SK-N-SH (cell line): ENCODE measurements around the gene KIF27. TPM values are rescaled to one million over a fixed set of nuclear protein-coding genes. Genes with fewer than 3 reads are reported as not detected.

Experiments used
- CHD2 ChIP-seq: fragments of 150-350 bp; IDR thresholded peaks from 2 replicates; pipeline ENCODE4 v1.6.1; 2018; ENCODE audit warnings: low read length; ENCODE audit not compliant: partially characterized antibody
- ELF1 ChIP-seq: IDR thresholded peaks from 2 replicates; pipeline ENCODE4 v1.4.0; 2012
- EP300 ChIP-seq, 2 experiments: IDR thresholded peaks; 2 replicates each; pipeline versions ENCODE4 v1.4.0 to v1.6.1; 2012; ENCODE audit warnings: borderline replicate concordance in 1 of 2, low read depth in 1 of 2, low read length in 1 of 2
- EZH2phosphoT487 ChIP-seq: fragments of 200-600 bp; sonication (generic); IDR thresholded peaks from 2 replicates; pipeline ENCODE4 v1.6.1; 2017; ENCODE audit warnings: low read depth, mixed run types, mild to moderate bottlenecking, antibody characterized with exemption, moderate library complexity, borderline replicate concordance
- FOSL2 ChIP-seq: IDR thresholded peaks from 2 replicates; pipeline ENCODE4 v1.4.0; 2012; ENCODE audit warnings: low read depth, mild to moderate bottlenecking, moderate library complexity, borderline replicate concordance
- FOXJ3 ChIP-seq: sonication (generic); formaldehyde crosslinking; IDR thresholded peaks from 2 replicates; pipeline ENCODE4 v1.5.1; 2020; ENCODE audit warnings: mild to moderate bottlenecking, missing genetic modification reagents
- GABPA ChIP-seq: IDR thresholded peaks from 2 replicates; pipeline ENCODE4 v1.4.0; 2012; ENCODE audit warnings: low read depth, mild to moderate bottlenecking
- GATA2 ChIP-seq: sonication (generic); formaldehyde crosslinking; IDR thresholded peaks from 2 replicates; pipeline ENCODE4 v1.5.0; 2020; ENCODE audit warnings: mild to moderate bottlenecking, missing genetic modification reagents
- JUND ChIP-seq: IDR thresholded peaks from 2 replicates; pipeline ENCODE4 v1.4.0; 2012
- MEF2A ChIP-seq: IDR thresholded peaks from 2 replicates; pipeline ENCODE4 v1.4.0; 2012; ENCODE audit warnings: low read depth, borderline replicate concordance
- MXI1 ChIP-seq: IDR thresholded peaks from 2 replicates; pipeline ENCODE4 v1.6.1; 2012; ENCODE audit warnings: mild to moderate bottlenecking, low read depth, low read length, improper control_type of control experiment
- NFIC ChIP-seq: IDR thresholded peaks from 2 replicates; pipeline ENCODE4 v1.4.0; 2012; ENCODE audit warnings: borderline replicate concordance
- NRF1 ChIP-seq: IDR thresholded peaks from 2 replicates; pipeline ENCODE4 v1.6.1; 2012; ENCODE audit warnings: low read depth, mild to moderate bottlenecking, low read length
- POLR2AphosphoS5 ChIP-seq: IDR thresholded peaks from 2 replicates; pipeline ENCODE4 v1.6.1; 2012; ENCODE audit warnings: low read depth, low read length
- RAD21 ChIP-seq: IDR thresholded peaks from 2 replicates; pipeline ENCODE4 v1.6.1; 2012; ENCODE audit warnings: mild to moderate bottlenecking, low read length
- RCOR1 ChIP-seq: fragments of 150-350 bp; IDR thresholded peaks from 2 replicates; pipeline ENCODE4 v1.6.1; 2017; ENCODE audit warnings: antibody characterized with exemption, low read length
- RFX5 ChIP-seq: IDR thresholded peaks from 2 replicates; pipeline ENCODE4 v1.6.1; 2012; ENCODE audit warnings: mild to moderate bottlenecking, improper control_type of control experiment, low read length
- SIN3A ChIP-seq: IDR thresholded peaks from 2 replicates; pipeline ENCODE4 v1.6.1; 2012; ENCODE audit warnings: low read depth, mild to moderate bottlenecking, low read length, moderate library complexity, borderline replicate concordance
- SMC3 ChIP-seq: IDR thresholded peaks from 2 replicates; pipeline ENCODE4 v1.6.1; 2012; ENCODE audit warnings: low read depth, low read length, improper control_type of control experiment
- YY1 ChIP-seq: IDR thresholded peaks from 2 replicates; pipeline ENCODE4 v1.4.0; 2012; ENCODE audit warnings: low read depth, mild to moderate bottlenecking
- polyA plus RNA-seq, 3 experiments: library from polyadenylated mRNA; depleted of rRNA; stranded (reverse); fragments of >200 nt; gene quantifications; 2 replicates each; pipeline ENCODE4 v1.2.3, GENCODE V29; 2012
- TF ChIP-seq, protein P1 (sequence below): fragments of 150-350 bp; IDR thresholded peaks from 2 replicates; pipeline ENCODE4 v1.6.1; 2016; ENCODE audit warnings: mild to moderate bottlenecking, low read depth, low read length
- TF ChIP-seq, protein P2 (sequence below): IDR thresholded peaks from 2 replicates; pipeline ENCODE4 v1.4.0; 2012; ENCODE audit warnings: low read depth, borderline replicate concordance
- TF ChIP-seq, protein P3 (sequence below): IDR thresholded peaks from 2 replicates; pipeline ENCODE4; 2012
- TF ChIP-seq, protein P4 (sequence below): IDR thresholded peaks from 2 replicates; pipeline ENCODE4 v1.4.0; 2012; ENCODE audit warnings: low read depth

KIF27 gene
- polyA plus RNA-seq, 1 of the 3 experiments (the other 2 are of a cell fraction), result 0.81 TPM

- TF ChIP-seq, protein P1, sequence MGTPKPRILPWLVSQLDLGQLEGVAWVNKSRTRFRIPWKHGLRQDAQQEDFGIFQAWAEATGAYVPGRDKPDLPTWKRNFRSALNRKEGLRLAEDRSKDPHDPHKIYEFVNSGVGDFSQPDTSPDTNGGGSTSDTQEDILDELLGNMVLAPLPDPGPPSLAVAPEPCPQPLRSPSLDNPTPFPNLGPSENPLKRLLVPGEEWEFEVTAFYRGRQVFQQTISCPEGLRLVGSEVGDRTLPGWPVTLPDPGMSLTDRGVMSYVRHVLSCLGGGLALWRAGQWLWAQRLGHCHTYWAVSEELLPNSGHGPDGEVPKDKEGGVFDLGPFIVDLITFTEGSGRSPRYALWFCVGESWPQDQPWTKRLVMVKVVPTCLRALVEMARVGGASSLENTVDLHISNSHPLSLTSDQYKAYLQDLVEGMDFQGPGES, result no peak
- TF ChIP-seq RCOR1 (no peak), ELF1 (peak; percentile 87), RAD21 (no peak), SMC3 (no peak), JUND (no peak), FOSL2 (no peak), GATA2 (no peak), NFIC (no peak), POLR2AphosphoS5 (peak; percentile 89), NRF1 (no peak), MXI1 (peak; percentile 75; the same call in 1 of the 2 replicates), CHD2 (peak; percentile 68), MEF2A (no peak), GABPA (peak; percentile 83), RFX5 (no peak), SIN3A (peak; percentile 50; the same call in 1 of the 2 replicates), EP300 (IDR thresholded peaks at IDR 0.05; ENCODE audit: borderline replicate concordance in 1 of 2, low read depth in 1 of 2, low read length in 1 of 2) (no peak), EZH2phosphoT487 (no peak), YY1 (0 out of 2 replicates have a peak, but pooled peaks have one; percentile 14), FOXJ3 (CRISPR knock-in tag) (peak; percentile 3; the same call in 1 of the 2 replicates)
- TF ChIP-seq, protein P2, sequence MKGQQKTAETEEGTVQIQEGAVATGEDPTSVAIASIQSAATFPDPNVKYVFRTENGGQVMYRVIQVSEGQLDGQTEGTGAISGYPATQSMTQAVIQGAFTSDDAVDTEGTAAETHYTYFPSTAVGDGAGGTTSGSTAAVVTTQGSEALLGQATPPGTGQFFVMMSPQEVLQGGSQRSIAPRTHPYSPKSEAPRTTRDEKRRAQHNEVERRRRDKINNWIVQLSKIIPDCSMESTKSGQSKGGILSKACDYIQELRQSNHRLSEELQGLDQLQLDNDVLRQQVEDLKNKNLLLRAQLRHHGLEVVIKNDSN, result no peak
- TF ChIP-seq, protein P3, sequence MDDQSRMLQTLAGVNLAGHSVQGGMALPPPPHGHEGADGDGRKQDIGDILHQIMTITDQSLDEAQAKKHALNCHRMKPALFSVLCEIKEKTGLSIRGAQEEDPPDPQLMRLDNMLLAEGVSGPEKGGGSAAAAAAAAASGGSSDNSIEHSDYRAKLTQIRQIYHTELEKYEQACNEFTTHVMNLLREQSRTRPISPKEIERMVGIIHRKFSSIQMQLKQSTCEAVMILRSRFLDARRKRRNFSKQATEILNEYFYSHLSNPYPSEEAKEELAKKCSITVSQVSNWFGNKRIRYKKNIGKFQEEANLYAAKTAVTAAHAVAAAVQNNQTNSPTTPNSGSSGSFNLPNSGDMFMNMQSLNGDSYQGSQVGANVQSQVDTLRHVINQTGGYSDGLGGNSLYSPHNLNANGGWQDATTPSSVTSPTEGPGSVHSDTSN, result no peak
- TF ChIP-seq, protein P4, sequence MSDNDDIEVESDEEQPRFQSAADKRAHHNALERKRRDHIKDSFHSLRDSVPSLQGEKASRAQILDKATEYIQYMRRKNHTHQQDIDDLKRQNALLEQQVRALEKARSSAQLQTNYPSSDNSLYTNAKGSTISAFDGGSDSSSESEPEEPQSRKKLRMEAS, result peak; percentile 64
Measured at GRCh38 chr9:83956436-83957247, 35.4 kb upstream of the KIF27 start (continued).
